ENCODE data around the gene TIMM50.

GRCh38 chr19:39436350-39436716 is 44.3 kb upstream of the TIMM50 start:
- TF ChIP-seq CTCF (conservative IDR thresholded peaks at IDR 0.05; ENCODE audit: low read depth, low read length): no peak
- no peak for TF ChIP-seq EZH2 (IDR thresholded peaks at IDR 0.05; ENCODE audit: borderline replicate concordance, low read depth, low read length, poor library complexity, severe bottlenecking)

Data from A673 (cell line).